Stimulated activated CD8-positive, alpha-beta memory T cell treated with anti-CD3 and anti-CD28 coated beads, Interleukin-4, amount 100 ng/mL, for 4 hours (primary cell): ENCODE measurements around the gene STX8.

Experiments
- DNase-seq, 2 donors: peaks; one replicate each; pipeline ENCODE4 v3.0.0-alpha.2; 2020; ENCODE audit warnings: low read depth in 2 of 2, low spot score in 1 of 2

The STX8 gene

GRCh38 chr17:9229826-9230201 is 345.8 kb downstream of the STX8 start:
- no peak for DNase-seq

- no peak for DNase-seq
These were observed 346.3 kb downstream of the STX8 start for GRCh38 chr17:9229160-9229825.

DNA sequence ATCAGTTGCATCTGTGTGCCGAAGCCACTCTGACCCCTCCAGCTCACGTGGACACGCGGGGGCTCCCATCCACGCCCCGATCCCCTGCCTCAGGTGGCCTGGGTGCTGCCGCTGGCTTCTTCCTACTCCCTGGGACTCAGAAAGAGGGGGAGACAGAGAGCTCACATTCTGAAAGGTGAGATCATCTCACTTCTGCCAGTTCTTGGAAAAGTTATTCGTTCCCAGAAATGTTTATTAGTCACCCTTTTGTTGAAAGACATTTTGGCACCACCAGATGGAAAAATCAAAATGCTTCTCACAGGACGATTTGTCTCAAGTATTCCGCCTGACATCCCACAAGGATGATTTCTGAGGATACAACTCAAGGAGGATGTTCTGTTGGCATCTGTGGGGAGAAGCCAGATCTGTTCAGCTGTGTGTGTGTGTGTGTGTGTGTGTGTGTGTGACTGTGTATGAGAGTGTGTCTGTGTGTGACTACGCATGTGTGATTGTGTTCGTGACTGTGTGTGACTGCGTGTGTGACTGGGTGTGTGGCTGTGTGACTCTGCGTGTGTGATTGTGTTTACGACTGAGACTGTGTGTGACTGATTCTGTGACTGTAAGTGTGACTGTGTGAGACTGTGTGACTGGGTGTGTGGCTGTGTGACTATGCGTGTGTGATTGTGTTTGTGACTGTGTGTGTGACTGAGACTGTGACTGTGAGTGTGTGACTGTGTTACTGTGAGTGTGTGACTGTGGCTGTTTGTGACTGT is 347.0 kb downstream of the STX8 start:
- no peak for DNase-seq

GRCh38 chr17:9227819-9228407 is 347.7 kb downstream of the STX8 start:
- DNase-seq: no peak

DNA sequence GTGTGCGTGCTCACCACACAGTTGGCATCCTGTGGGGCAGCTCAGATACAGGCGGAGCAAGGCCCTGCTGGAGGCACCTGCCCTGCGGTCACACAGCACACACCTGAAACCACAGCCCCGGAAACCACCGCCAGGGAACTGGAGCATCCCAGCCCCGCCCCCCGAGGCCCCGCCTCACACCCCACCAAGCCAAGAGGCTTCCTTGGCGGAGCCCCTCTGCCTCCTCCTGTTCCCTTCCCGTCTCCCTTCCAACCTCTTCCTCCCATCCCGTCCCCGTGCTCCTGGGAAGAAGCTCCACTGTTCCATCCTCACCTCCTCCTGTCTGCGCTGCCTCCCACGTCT is 348.9 kb downstream of the STX8 start:
- DNase-seq: no peak

DNA sequence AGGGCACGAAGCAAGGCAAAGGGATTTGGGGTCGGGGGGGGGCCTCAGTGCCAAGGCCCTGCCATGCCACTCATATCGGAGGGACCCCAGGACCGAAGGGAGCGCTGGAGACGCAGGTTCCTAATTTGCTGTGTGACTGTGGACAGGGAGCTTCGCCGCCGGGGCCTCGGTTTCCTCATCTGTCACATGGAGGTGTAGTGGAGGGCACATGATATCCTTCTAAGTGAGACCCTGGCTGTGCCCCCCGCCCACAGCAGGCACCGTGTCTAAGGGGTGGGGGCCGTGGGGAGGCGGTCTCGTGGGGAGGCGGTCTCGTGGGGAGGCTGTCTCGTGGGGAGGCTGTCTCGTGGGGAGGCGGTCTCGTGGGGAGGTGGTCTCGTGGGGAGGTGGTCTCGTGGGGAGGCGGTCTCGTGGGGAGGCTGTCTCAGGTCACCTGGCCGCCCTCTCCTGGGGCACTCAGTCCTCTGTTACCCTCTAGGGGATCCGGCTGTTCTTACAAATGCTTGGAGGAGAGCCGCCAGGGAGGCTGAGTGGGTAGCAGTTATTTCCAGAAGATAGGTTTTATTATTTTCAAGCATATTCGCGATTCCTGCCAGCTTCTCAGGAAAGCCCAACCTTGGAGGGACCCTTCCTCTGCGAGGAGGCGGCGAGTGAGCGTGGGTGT is 349.4 kb downstream of the STX8 start:
- DNase-seq: no peak

- DNase-seq: no peak
These were observed 350.1 kb downstream of the STX8 start for GRCh38 chr17:9225305-9226101.

DNA sequence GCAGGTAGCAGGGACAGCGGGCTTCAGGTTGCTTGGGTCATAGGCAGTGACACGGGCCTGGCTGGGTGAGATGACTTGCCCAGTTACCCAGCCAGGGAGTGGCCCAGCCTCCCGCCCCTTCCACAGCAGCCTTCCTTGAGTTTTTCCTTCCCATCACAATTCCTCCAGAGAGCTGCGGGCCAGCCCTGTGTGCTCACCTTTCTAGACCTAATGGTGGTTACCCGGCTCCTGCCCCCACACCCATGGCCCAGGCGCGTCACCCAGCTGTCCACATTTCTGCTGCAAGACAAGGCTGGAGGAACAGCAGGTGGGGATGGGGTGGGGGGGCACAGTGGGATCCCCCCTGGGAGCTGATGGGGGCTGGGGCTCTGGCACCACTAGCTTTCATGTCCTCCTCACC is 351.1 kb downstream of the STX8 start:
- no peak for DNase-seq

DNA sequence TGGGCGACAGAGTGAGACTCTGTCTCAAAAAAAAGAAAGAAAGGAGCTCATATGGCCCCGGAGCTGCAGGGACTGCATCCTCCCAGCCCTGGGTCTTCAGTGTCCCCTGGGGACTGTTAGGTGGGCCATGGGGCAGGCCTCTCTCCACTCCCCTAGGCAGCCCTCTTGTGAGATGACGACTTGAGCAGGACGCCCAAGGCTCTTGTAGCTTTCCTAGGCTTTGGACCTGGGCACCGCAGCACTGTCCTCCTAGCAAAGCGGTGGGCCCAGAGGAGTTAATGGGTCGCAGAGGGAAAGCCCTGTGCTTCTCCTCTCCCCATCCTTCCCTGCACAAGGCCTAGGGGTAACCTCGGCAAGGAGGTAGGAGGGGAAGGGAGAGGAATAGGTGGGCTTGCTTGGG is 352.1 kb downstream of the STX8 start:
- DNase-seq: no peak

GRCh38 chr17:9221922-9222180 is 353.8 kb downstream of the STX8 start:
- no peak for DNase-seq

DNA sequence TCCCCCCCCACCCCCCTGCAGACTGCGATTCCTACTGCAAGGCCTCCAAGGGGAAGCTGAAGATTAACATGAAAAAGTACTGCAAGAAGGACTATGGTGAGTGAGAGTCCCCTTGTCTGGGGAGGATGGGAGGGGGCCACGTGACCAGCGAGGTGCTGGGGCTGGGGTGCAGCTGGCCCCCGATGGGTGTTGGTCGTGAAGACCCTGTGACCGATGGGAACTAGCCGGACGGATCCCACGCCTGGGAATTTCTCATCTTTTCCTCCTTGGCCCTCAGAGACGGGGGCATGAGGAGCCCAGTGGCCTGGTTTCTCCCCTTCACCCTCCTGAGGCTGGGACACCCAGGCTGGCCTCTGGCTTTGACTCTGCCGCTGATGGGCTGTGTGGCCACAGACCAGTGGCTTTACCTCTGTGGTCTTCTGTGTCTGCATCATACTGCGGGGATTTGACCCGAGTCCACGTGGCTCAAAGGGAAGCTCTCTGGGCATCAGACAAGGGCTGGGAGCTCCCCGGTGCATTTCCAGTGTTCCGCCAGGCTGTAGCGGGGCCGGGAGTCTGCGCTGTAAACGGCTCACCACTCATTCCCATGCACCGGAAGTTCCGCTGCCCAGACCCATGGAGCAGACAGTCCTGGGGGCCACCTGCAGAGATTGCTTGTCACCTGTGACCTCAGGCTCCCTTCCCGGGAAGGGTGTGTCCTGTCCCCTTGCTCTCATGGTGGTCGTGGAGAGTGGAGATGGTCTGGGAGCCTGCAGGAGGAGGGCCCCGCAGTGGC is 354.3 kb downstream of the STX8 start:
- no peak for DNase-seq

DNA sequence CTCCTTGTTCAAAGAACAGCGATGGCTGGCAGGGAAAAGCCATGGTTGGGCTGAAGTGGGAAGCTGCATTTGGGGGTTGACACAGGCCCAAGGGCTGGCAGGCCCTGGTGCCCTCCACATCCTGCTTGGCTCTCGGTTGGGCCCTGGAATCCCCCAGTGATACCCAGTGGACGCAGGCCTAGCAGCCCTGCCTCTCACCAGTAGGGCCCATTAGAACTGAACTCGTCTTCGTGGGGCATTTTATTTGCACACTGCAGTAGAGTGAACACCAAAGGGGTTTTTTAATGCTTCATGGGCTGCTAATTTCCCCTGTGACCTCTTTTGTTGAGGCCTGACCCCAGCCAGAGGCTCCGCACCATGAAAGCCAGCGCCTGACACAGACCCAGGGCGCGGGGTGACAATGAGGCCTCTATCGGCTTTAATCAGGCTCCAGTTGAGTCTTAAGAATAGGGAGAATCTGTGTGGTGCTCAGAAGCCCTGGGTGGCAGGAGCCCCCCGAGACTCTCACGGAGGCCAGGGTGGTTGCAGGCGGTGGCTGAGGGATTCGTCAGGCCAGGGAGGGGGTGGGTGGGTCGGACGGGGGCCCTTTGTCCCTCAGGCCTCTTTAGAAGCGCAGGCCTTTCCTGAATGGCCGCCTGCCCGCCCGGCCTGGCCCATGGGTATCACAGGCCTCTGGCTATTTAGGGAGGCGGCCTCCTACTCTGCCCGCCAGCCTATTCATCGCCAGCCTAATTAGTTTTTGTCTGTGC is 355.0 kb downstream of the STX8 start:
- no peak for DNase-seq

- DNase-seq: no peak
These were observed 355.8 kb downstream of the STX8 start for GRCh38 chr17:9219631-9220397.

DNA sequence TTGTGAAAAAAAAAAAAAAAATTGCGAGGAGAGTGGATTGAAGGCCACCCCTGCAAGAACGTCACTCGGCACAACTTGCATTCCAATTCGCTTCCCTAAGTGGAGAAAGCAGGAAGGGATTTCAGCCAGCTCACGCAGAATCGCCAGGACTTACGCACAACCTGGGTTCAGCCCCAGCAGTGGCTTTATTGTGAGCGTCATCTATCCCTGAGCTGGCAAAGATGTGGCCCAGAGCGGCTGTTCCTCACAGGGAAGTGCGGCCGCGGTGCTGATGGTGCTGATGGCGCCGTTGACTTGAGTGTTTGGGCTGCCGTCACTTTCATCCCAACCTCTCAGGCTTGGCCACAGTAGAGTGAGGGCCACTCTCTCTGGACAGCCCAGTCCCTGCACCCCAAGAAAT is 356.7 kb downstream of the STX8 start:
- DNase-seq: no peak

DNA sequence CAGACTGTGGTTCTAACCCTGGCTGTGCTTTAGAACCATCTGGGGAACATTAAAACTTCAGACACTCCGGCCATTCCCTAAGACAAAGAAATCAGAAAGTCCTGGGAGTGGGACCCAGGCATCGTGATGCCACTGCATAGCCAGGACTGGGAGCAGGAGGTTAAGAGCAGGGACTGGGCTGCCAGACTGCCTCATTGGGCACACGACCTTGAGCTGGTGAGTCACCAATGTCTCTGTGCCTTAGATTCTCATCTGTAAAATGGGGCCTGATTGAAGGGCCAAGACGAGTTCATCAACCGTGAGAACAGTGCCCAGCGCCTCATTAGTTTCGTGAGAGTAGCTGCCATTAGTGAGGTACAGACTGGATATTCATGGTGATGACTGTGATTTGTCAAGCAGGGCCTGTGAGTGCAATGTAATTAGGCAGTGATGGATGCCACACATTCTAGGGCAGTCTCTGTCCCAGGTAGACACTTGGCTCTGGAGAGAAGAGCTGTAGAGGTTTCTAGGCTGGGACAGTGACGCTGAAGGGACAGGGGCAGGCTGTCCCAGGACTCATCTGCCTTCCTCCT is 357.5 kb downstream of the STX8 start:
- DNase-seq: no peak

GRCh38 chr17:9217151-9218056 is 358.2 kb downstream of the STX8 start:
- DNase-seq: no peak

GRCh38 chr17:9215465-9215864 is 360.2 kb downstream of the STX8 start:
- DNase-seq: no peak

GRCh38 chr17:9213303-9213640 is 362.3 kb downstream of the STX8 start:
- no peak for DNase-seq
